ENCODE results near the gene PCOLCE2. TPM values are rescaled to one million over a fixed set of nuclear protein-coding genes. Genes with fewer than 3 reads are reported as not detected.
"Not testable (repeated sequence)": the region's sequence is repeated elsewhere in the genome, so short reads cannot be mapped to it uniquely, and the experiment has no call there.

PCOLCE2 gene
- total RNA-seq, 1 experiment from 2014 or later, result 14.6 TPM

DNA sequence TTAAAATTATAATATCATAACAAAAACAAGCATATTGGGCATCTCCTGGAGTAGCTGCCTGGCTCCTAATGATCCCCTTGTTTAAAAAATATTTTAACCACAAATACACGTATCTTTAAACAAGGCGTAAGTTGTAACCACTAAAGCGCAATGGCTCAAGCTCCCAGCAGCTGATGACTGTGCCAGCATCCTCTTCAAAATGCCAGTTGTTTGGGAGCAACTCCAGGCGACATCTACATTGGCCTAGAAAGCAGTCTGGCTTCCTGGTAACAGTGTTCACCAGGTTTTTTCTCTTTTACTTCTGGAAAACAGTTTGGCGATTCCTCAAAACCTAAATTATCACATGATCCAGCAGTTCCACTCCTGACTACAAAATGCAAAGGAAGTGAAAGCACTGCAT is 13.8 kb downstream of the PCOLCE2 start:
- Histone ChIP-seq H3K4me1 (ENCODE audit: control insufficient read depth, insufficient read depth, low read length) (no peaks in the 10 kb centered on the region), H3K9me3 (ENCODE audit: control insufficient read depth, insufficient read depth, low read depth, low read length) (no peaks in the 10 kb centered on the region), H3K27ac (ENCODE audit: low read length) (no peak overlapping the region), H3K27me3 (ENCODE audit: control insufficient read depth, insufficient read depth, low read length) (no peaks in the 10 kb centered on the region), H3K36me3 (ENCODE audit: control insufficient read depth, insufficient read depth, low read length) (no peaks in the 10 kb centered on the region), H3K4me3 (ENCODE audit: low read depth in 2 of 2, low read length in 2 of 2) (no peak overlapping the region)
- intact Hi-C loops (cut with micrococcal nuclease; ENCODE audit: unreplicated experiment), result no loop called here
- ChIA-PET POLR2A (no interaction called here), CTCF (no interaction called here)
- BruUV-seq (replicated peaks), result no TSS peak
- in situ Hi-C loops (cut with HindIII; ENCODE audit: low pct_unique_long_range_greater_than_20kb, low sequenced_read_pairs), result no loop called here
- TF ChIP-seq POLR2AphosphoS5 (IDR thresholded peaks at IDR 0.05; ENCODE audit: low read depth, low read length) (no peak), SIN3A (IDR thresholded peaks at IDR 0.05; ENCODE audit: borderline replicate concordance, insufficient read depth, low read depth, low read length) (no peak), TCF7L2 (IDR thresholded peaks at IDR 0.05; ENCODE audit: low read depth, low read length) (no peak)
- TF ChIP-seq, protein P1, sequence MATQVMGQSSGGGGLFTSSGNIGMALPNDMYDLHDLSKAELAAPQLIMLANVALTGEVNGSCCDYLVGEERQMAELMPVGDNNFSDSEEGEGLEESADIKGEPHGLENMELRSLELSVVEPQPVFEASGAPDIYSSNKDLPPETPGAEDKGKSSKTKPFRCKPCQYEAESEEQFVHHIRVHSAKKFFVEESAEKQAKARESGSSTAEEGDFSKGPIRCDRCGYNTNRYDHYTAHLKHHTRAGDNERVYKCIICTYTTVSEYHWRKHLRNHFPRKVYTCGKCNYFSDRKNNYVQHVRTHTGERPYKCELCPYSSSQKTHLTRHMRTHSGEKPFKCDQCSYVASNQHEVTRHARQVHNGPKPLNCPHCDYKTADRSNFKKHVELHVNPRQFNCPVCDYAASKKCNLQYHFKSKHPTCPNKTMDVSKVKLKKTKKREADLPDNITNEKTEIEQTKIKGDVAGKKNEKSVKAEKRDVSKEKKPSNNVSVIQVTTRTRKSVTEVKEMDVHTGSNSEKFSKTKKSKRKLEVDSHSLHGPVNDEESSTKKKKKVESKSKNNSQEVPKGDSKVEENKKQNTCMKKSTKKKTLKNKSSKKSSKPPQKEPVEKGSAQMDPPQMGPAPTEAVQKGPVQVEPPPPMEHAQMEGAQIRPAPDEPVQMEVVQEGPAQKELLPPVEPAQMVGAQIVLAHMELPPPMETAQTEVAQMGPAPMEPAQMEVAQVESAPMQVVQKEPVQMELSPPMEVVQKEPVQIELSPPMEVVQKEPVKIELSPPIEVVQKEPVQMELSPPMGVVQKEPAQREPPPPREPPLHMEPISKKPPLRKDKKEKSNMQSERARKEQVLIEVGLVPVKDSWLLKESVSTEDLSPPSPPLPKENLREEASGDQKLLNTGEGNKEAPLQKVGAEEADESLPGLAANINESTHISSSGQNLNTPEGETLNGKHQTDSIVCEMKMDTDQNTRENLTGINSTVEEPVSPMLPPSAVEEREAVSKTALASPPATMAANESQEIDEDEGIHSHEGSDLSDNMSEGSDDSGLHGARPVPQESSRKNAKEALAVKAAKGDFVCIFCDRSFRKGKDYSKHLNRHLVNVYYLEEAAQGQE (IDR thresholded peaks at IDR 0.05; ENCODE audit: insufficient read depth in 1 of 2, low read depth in 2 of 2, low read length in 1 of 2), result no peak
- TF ChIP-seq, protein P2, sequence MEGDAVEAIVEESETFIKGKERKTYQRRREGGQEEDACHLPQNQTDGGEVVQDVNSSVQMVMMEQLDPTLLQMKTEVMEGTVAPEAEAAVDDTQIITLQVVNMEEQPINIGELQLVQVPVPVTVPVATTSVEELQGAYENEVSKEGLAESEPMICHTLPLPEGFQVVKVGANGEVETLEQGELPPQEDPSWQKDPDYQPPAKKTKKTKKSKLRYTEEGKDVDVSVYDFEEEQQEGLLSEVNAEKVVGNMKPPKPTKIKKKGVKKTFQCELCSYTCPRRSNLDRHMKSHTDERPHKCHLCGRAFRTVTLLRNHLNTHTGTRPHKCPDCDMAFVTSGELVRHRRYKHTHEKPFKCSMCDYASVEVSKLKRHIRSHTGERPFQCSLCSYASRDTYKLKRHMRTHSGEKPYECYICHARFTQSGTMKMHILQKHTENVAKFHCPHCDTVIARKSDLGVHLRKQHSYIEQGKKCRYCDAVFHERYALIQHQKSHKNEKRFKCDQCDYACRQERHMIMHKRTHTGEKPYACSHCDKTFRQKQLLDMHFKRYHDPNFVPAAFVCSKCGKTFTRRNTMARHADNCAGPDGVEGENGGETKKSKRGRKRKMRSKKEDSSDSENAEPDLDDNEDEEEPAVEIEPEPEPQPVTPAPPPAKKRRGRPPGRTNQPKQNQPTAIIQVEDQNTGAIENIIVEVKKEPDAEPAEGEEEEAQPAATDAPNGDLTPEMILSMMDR (IDR thresholded peaks at IDR 0.05), result no peak
- DNase-seq (ENCODE audit: low read depth, low spot score) (no peak), ATAC-seq (no peak)

GRCh38 chr3:142868382-142868781 is 20.5 kb downstream of the PCOLCE2 start:
- POLR2A ChIA-PET; H3K27ac ChIP-seq (ENCODE audit: low read length); H3K9me3 ChIP-seq (ENCODE audit: control insufficient read depth, insufficient read depth, low read depth, low read length); H3K4me1 ChIP-seq (ENCODE audit: control insufficient read depth, insufficient read depth, low read length); DNase-seq (ENCODE audit: low read depth, low spot score); in situ Hi-C loops (cut with HindIII; ENCODE audit: low pct_unique_long_range_greater_than_20kb, low sequenced_read_pairs); BruUV-seq (replicated peaks); H3K36me3 ChIP-seq (ENCODE audit: control insufficient read depth, insufficient read depth, low read length); intact Hi-C loops (cut with micrococcal nuclease; ENCODE audit: unreplicated experiment); H3K4me3 ChIP-seq (ENCODE audit: low read depth in 2 of 2, low read length in 2 of 2); ATAC-seq; CTCF ChIA-PET; H3K27me3 ChIP-seq (ENCODE audit: control insufficient read depth, insufficient read depth, low read length): not testable (repeated sequence)

- H3K27ac ChIP-seq (ENCODE audit: low read length), result no peak overlapping the region
- H3K4me1 ChIP-seq (ENCODE audit: control insufficient read depth, insufficient read depth, low read length), result peaks cover 4% of the 10 kb centered on the region; the same call in 1 of the 2 replicates
- in situ Hi-C loops (cut with HindIII; ENCODE audit: low pct_unique_long_range_greater_than_20kb, low sequenced_read_pairs) (no loop called here), intact Hi-C loops (cut with micrococcal nuclease; ENCODE audit: unreplicated experiment) (no loop called here)
- POLR2A ChIA-PET, result no interaction called here
- no peaks in the 10 kb centered on the region for H3K9me3 ChIP-seq (ENCODE audit: control insufficient read depth, insufficient read depth, low read depth, low read length)
- H3K4me3 ChIP-seq (ENCODE audit: low read depth in 2 of 2, low read length in 2 of 2), result no peak overlapping the region
- CTCF ChIA-PET, result no interaction called here
- DNase-seq (ENCODE audit: low read depth, low spot score) (no peak), ATAC-seq (no peak)
- H3K27me3 ChIP-seq (ENCODE audit: control insufficient read depth, insufficient read depth, low read length), result no peaks in the 10 kb centered on the region
- no peaks in the 10 kb centered on the region for H3K36me3 ChIP-seq (ENCODE audit: control insufficient read depth, insufficient read depth, low read length)
- TF ChIP-seq, protein P1 (IDR thresholded peaks at IDR 0.05; ENCODE audit: insufficient read depth in 1 of 2, low read depth in 2 of 2, low read length in 1 of 2), result no peak
- no peak for TF ChIP-seq POLR2AphosphoS5 (IDR thresholded peaks at IDR 0.05; ENCODE audit: low read depth, low read length)
- TF ChIP-seq, protein P2 (IDR thresholded peaks at IDR 0.05), result peak; percentile 24
- BruUV-seq (replicated peaks), result no TSS peak
Observed at GRCh38 chr3:142866841-142867631, 21.8 kb downstream of the PCOLCE2 start.
